Smooth muscle cell (in vitro differentiated cells): ENCODE results near the gene CYTH4. TPM values are rescaled to one million over a fixed set of nuclear protein-coding genes. Genes with fewer than 3 reads are reported as not detected.

Experiments used
- DNase-seq: peaks from one replicate; lab custom pipeline; 2025; ENCODE audit not compliant: unreplicated experiment; lab: John Stamatoyannopoulos, UW
- H2AFZ ChIP-seq: fragments of 200-600 bp; sonication (generic); 2 replicates; pipeline ENCODE4 v1.6.0; 2016; ENCODE audit warnings: antibody characterized with exemption, low read depth, mild to moderate bottlenecking
- H3F3A ChIP-seq: fragments of 200-600 bp; sonication (generic); 2 replicates; pipeline ENCODE4 v1.6.0; 2017; ENCODE audit warnings: antibody characterized with exemption, low read depth
- H3K27ac ChIP-seq: fragments of 200-600 bp; sonication (generic); 2 replicates; pipeline ENCODE4 v1.5.1; 2016; ENCODE audit warnings: low read depth, mild to moderate bottlenecking
- H3K27me3 ChIP-seq: fragments of 200-600 bp; sonication (generic); 2 replicates; pipeline ENCODE4 v1.6.1; 2016; ENCODE audit warnings: low read depth, mild to moderate bottlenecking
- H3K36me3 ChIP-seq: fragments of 200-600 bp; sonication (generic); 2 replicates; pipeline ENCODE4 v1.5.1; 2016; ENCODE audit warnings: low read depth
- H3K4me1 ChIP-seq: fragments of 200-600 bp; sonication (generic); 2 replicates; pipeline ENCODE4 v1.5.1; 2016; ENCODE audit warnings: low read depth
- H3K4me2 ChIP-seq: fragments of 200-600 bp; sonication (generic); 2 replicates; pipeline ENCODE4 v1.6.0; 2016; ENCODE audit warnings: mild to moderate bottlenecking
- H3K4me3 ChIP-seq: fragments of 200-600 bp; sonication (generic); 2 replicates; pipeline ENCODE4 v1.5.1; 2016; ENCODE audit warnings: mild to moderate bottlenecking
- H3K79me2 ChIP-seq: fragments of 200-600 bp; sonication (generic); 2 replicates; pipeline ENCODE4 v1.6.0; 2016; ENCODE audit warnings: low read depth, mild to moderate bottlenecking
- H3K9ac ChIP-seq: fragments of 200-600 bp; sonication (generic); 2 replicates; pipeline ENCODE4 v1.6.0; 2016; ENCODE audit warnings: low read depth
- H3K9me3 ChIP-seq: fragments of 200-600 bp; sonication (generic); replicated peaks from 2 replicates; pipeline ENCODE4 v1.5.1; 2016; ENCODE audit warnings: low read depth
- H4K20me1 ChIP-seq: fragments of 200-600 bp; sonication (generic); 2 replicates; pipeline ENCODE4 v1.6.0; 2016; ENCODE audit warnings: low read depth
- WGBS: methylation state at CpG from one replicate; pipeline ENCODE4 v1.1.7; 2016; ENCODE audit warnings: low lambda C conversion rate; 5-methylcytosine and 5-hydroxymethylcytosine counted together
- polyA plus RNA-seq: library from polyadenylated mRNA; unstranded; fragments of >200 nt; fragmentation: Nextera tagmentation; extraction: Ambion mirVana; gene quantifications from 2 replicates; pipeline ENCODE4 v1.2.1, GENCODE V29; 2016
- total RNA-seq: library from RNA; depleted of rRNA; stranded (reverse); fragments of >200 nt; gene quantifications from 2 replicates; pipeline ENCODE4 v1.2.3, GENCODE V29; 2014
- TF ChIP-seq, protein P1 (sequence below): fragments of 200-600 bp; sonication (generic); IDR thresholded peaks from 2 replicates; pipeline ENCODE4 v1.5.1; 2017; ENCODE audit warnings: borderline replicate concordance, mild to moderate bottlenecking, antibody characterized with exemption; ENCODE audit not compliant: insufficient read depth, poor library complexity, severe bottlenecking

The CYTH4 gene
- total and polyA plus RNA-seq, 2 experiments from 2014 or later = not detected

DNA sequence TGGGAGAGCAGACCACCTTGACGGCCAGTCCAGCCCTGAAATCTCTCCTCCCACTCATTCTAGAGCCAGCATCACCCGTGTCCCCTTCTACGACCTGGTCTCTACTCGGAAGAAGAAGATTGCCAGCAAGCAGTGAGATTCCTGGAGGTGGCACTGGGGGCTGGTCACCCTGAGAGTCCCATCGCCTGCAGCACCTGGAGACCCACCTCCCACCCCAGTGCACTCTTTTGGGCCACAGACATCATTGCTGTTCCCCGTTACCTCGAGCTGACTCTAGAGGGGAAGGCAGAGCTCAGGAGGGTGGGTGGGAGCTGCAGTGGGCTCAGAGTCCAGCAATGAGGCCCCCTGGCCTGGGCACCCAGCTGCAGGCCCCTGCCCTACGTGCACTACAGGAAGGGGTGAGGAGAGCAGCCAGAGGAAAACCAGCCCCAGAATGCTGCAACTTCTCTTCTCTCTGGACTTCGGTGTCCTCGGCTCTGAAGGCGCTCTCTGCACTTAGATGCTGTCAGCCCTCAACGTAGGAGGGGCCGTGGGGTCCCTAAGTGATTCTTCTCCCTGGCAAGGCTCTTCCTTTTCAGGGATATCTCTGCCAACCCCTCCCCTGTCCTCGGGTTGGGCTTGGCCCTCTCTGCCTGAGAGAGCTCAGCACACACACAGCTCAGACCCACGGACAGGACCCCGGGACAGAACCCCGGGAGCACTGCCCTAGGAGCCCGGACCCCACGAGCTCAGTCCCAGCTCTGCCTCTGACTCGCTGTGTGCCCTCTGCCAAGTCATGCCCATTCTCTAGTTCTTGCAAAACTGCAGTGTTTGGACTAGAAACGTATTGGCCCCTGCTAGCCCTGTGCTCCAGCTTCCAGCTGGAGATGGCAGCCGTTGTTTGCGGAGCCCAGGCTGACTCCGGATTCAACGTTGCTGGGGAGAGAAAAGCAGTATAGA lies 31.3 kb downstream of the CYTH4 start:
- 86% methylated on average over 25 of the region's 25 CpGs for WGBS

DNA sequence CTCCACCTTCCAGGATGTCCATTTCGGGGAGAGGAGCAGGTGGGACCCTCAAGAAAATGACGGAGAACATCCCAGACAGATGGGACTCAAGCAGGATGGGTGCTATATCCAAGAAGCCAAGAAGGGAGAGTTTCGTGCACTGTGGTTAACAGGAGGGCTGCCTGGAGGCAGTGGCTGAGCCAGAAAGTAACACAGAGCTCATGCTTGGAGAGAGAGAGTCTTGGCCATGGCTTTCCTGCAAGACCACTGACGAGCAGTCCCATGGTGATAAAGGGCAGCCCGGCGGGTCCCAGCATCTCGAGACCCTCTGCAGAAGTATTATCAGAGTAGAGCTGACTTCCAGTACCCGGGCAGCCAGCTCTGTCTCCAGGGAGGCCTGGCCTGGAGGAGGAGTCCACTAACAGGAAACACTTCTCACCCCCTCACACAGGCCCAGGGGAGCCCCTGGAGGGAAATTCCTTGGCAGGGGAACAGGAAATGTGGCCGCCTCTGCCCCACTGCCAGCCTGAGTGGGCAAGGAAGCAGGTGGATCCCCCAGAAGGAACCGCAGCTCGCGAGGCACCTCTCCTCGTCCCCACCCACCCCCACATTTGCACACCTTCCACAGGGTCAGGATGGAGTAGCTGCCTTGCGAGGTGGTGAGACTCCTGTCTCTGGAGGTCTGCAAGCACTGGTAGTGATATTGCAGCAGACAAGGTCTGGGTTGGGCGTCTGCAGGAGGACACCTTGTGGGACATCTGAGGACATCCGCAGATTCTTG lies 32.2 kb downstream of the CYTH4 start:
- Histone ChIP-seq H4K20me1 (no peaks in the 10 kb centered on the region), H3K27me3 (no peaks in the 10 kb centered on the region), H3K36me3 (no peaks in the 10 kb centered on the region), H3K9me3 (no peaks in the 10 kb centered on the region), H3K4me1 (no peaks in the 10 kb centered on the region), H3F3A (no peaks in the 10 kb centered on the region), H2AFZ (no peak overlapping the region), H3K4me2 (no peak overlapping the region), H3K27ac (no peak overlapping the region), H3K9ac (no peak overlapping the region), H3K4me3 (no peak overlapping the region), H3K79me2 (no peaks in the 10 kb centered on the region)
- TF ChIP-seq, protein P1, sequence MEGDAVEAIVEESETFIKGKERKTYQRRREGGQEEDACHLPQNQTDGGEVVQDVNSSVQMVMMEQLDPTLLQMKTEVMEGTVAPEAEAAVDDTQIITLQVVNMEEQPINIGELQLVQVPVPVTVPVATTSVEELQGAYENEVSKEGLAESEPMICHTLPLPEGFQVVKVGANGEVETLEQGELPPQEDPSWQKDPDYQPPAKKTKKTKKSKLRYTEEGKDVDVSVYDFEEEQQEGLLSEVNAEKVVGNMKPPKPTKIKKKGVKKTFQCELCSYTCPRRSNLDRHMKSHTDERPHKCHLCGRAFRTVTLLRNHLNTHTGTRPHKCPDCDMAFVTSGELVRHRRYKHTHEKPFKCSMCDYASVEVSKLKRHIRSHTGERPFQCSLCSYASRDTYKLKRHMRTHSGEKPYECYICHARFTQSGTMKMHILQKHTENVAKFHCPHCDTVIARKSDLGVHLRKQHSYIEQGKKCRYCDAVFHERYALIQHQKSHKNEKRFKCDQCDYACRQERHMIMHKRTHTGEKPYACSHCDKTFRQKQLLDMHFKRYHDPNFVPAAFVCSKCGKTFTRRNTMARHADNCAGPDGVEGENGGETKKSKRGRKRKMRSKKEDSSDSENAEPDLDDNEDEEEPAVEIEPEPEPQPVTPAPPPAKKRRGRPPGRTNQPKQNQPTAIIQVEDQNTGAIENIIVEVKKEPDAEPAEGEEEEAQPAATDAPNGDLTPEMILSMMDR = no peak
- no peak for DNase-seq
- 85% methylated on average over 16 of the region's 16 CpGs for WGBS

More for the DNA sequence above, 31.3 kb downstream of the CYTH4 start:
- TF ChIP-seq, protein P1 = no peak
- Histone ChIP-seq H3K27me3 (no peaks in the 10 kb centered on the region), H3K4me1 (no peaks in the 10 kb centered on the region), H3K27ac (no peak overlapping the region), H3K36me3 (no peaks in the 10 kb centered on the region), H3K9me3 (no peaks in the 10 kb centered on the region), H3F3A (peaks cover 1% of the 10 kb centered on the region), H3K4me3 (no peak overlapping the region), H3K9ac (no peak overlapping the region), H3K4me2 (no peak overlapping the region), H4K20me1 (no peaks in the 10 kb centered on the region), H3K79me2 (no peaks in the 10 kb centered on the region), H2AFZ (no peak overlapping the region)
- DNase-seq = no peak

DNA sequence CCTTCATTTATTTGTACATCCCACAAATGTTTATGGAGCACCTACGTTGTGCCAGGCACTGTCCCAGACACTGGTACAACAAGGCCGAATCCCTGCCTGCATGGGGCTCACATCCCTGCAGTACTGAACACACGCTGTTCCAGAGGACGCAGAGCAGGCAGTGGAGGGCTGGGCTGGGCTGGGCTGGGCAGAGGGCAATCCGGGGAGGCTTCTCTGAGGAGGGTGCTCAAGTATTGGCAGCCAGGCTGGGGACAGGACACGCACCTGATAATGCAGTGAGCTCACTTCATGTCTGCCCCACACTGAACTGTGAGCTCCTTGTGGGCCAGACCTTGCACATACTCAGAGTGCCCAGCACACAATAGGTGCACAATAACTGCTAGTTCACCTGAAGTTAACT lies 34.1 kb downstream of the CYTH4 start:
- Histone ChIP-seq H3K9me3 (no peaks in the 10 kb centered on the region), H3K36me3 (no peaks in the 10 kb centered on the region), H3K4me2 (no peak overlapping the region), H4K20me1 (no peaks in the 10 kb centered on the region), H3K27me3 (no peaks in the 10 kb centered on the region), H3F3A (no peaks in the 10 kb centered on the region), H3K9ac (no peak overlapping the region), H3K79me2 (no peaks in the 10 kb centered on the region), H2AFZ (no peak overlapping the region), H3K27ac (no peak overlapping the region), H3K4me1 (peaks cover 3% of the 10 kb centered on the region), H3K4me3 (no peak overlapping the region)
- DNase-seq = no peak
- WGBS = 87% methylated on average over 6 of the region's 6 CpGs
- TF ChIP-seq, protein P1 = no peak
